GM12878 (cell line): ENCODE results near the gene PXMP4. TPM values are rescaled to one million over a fixed set of nuclear protein-coding genes. Genes with fewer than 3 reads are reported as not detected.

ENCODE experiments used
- ATAC-seq: fragments of 200-7000 bp; cut with Tn5 transposase; 3 replicates; pipeline ENCODE4 v1.9.1; 2020; ENCODE audit warnings: mild to moderate bottlenecking, moderate library complexity
- BruUV-seq: library from RNA; stranded (reverse); fragments of 400-500 nt; replicated peaks from 2 replicates; lab custom pipeline; 2021; lab: Mats Ljungman, UMichigan
- CTCF ChIA-PET: fragments of 300-600 bp; sonication (Branson Sonifier 250); formaldehyde crosslinking; extraction: SDS; loops from one replicate; lab custom pipeline; 2021; ENCODE audit warnings: inconsistent platforms; lab: Yijun Ruan, JAX
- POLR2A ChIA-PET: fragments of 350-600 bp; formaldehyde crosslinking; extraction: SDS; loops from one replicate; lab custom pipeline; 2021; ENCODE audit warnings: inconsistent platforms; lab: Charles Lee
- RAD21 ChIA-PET: fragments of 300-600 bp; sonication (Branson Sonifier 250); formaldehyde crosslinking; loops from one replicate; lab custom pipeline; 2023; ENCODE audit warnings: antibody characterized with exemption; ENCODE audit not compliant: unreplicated experiment; lab: Charles Lee
- SMC1A ChIA-PET: fragments of 300-600 bp; sonication (Branson Sonifier 250); formaldehyde crosslinking; loops from one replicate; lab custom pipeline; 2023; ENCODE audit not compliant: unreplicated experiment, uncharacterized antibody; lab: Charles Lee
- DNase-seq: peaks from one replicate; pipeline ENCODE4 v3.0.0-alpha.2; 2011; ENCODE audit warnings: low read depth, low spot score
- FAIRE-seq: peaks from 3 replicates; lab custom pipeline; 2011; peaks lifted over from hg19 to GRCh38; lab: Jason Lieb, UNC
- H2AFZ ChIP-seq: 2 replicates; pipeline ENCODE4 v1.6.0; 2011; ENCODE audit warnings: low read depth, low read length, control low read depth; ENCODE audit not compliant: control insufficient read depth
- H3K27ac ChIP-seq: 2 replicates; pipeline ENCODE4 v1.5.1; 2011; ENCODE audit warnings: control low read depth; ENCODE audit not compliant: control insufficient read depth, insufficient read depth
- H3K27me3 ChIP-seq, 2 experiments: replicated peaks in 1 of 2; 2 replicates each; pipeline versions ENCODE4 v1.6.0 to v1.6.1; 2011; ENCODE audit warnings: low read length in 1 of 2; ENCODE audit not compliant: control insufficient read depth in 2 of 2, insufficient read depth in 2 of 2
- H3K36me3 ChIP-seq, 2 experiments: 2 replicates each; pipeline ENCODE4 v1.5.1; 2011; ENCODE audit warnings: low read length in 1 of 2; ENCODE audit not compliant: control insufficient read depth in 2 of 2, insufficient read depth in 2 of 2
- H3K4me1 ChIP-seq: 2 replicates; pipeline ENCODE4 v1.6.1; 2011; ENCODE audit warnings: mild to moderate bottlenecking, low read length, moderate library complexity, mixed read lengths; ENCODE audit not compliant: control insufficient read depth, insufficient read depth
- H3K4me2 ChIP-seq: 2 replicates; pipeline ENCODE4 v1.6.0; 2011; ENCODE audit warnings: control low read depth; ENCODE audit not compliant: control insufficient read depth, insufficient read depth
- H3K4me3 ChIP-seq: fragments of 200-600 bp; sonication (generic); 2 replicates; pipeline ENCODE4 v1.5.1; 2016
- H3K79me2 ChIP-seq: 2 replicates; pipeline ENCODE4 v1.6.0; 2011; ENCODE audit warnings: low read length; ENCODE audit not compliant: control insufficient read depth, insufficient read depth
- H3K9ac ChIP-seq: 2 replicates; pipeline ENCODE4 v1.8.0; 2011; ENCODE audit warnings: low read length, control low read depth, mixed read lengths; ENCODE audit not compliant: control insufficient read depth, insufficient read depth
- H3K9me3 ChIP-seq: replicated peaks from 3 replicates; pipeline ENCODE4 v1.5.1; 2011; ENCODE audit warnings: mild to moderate bottlenecking, low read length; ENCODE audit not compliant: control insufficient read depth, insufficient read depth
- H4K20me1 ChIP-seq: 2 replicates; pipeline ENCODE4 v1.6.0; 2011; ENCODE audit not compliant: control insufficient read depth, insufficient read depth
- ASH2L ChIP-seq: fragments of 300-600, 200-600 bp; sonication (generic); IDR thresholded peaks from 2 replicates; pipeline ENCODE4 v1.6.1; 2017; ENCODE audit warnings: low read depth, mild to moderate bottlenecking, borderline replicate concordance
- CHD4 ChIP-seq: fragments of 200-600 bp; sonication (generic); IDR thresholded peaks from 2 replicates; pipeline ENCODE4 v1.6.1; 2016; ENCODE audit warnings: mild to moderate bottlenecking
- GABPA ChIP-seq: IDR thresholded peaks from 2 replicates; pipeline ENCODE4 v1.6.1; 2014; ENCODE audit warnings: antibody characterized with exemption, low read depth, mild to moderate bottlenecking, inconsistent platforms
- HCFC1 ChIP-seq: fragments of 150-350 bp; IDR thresholded peaks from 2 replicates; pipeline ENCODE4 v1.6.1; 2014; ENCODE audit warnings: low read length
- HDAC2 ChIP-seq: fragments of 200-600 bp; sonication (generic); IDR thresholded peaks from 2 replicates; pipeline ENCODE4 v1.6.1; 2017
- POLR2AphosphoS2 ChIP-seq: IDR thresholded peaks from 2 replicates; pipeline ENCODE4 v1.6.1; 2011; ENCODE audit warnings: low read depth, mild to moderate bottlenecking, low read length, improper control_type of control experiment, moderate library complexity
- POLR2AphosphoS5 ChIP-seq: IDR thresholded peaks from 2 replicates; pipeline ENCODE4 v1.6.1; 2011; ENCODE audit warnings: mild to moderate bottlenecking, low read length, inconsistent platforms
- RELA ChIP-seq: fragments of 450-650 bp; IDR thresholded peaks from 2 replicates; pipeline ENCODE4 v1.8.0; 2014; ENCODE audit warnings: borderline replicate concordance; ENCODE audit not compliant: partially characterized antibody
- REST ChIP-seq: IDR thresholded peaks from 2 replicates; pipeline ENCODE4 v1.6.1; 2012; ENCODE audit warnings: mild to moderate bottlenecking, low read depth, low read length
- SIX5 ChIP-seq: IDR thresholded peaks from 2 replicates; pipeline ENCODE4 v1.6.1; 2011; ENCODE audit warnings: mild to moderate bottlenecking, low read depth, low read length, moderate library complexity; ENCODE audit not compliant: severe bottlenecking
- SREBF2 ChIP-seq: IDR thresholded peaks from 2 replicates; pipeline ENCODE4 v1.6.1; 2012; ENCODE audit warnings: mild to moderate bottlenecking, low read length
- TCF3 ChIP-seq: IDR thresholded peaks from 2 replicates; pipeline ENCODE4 v1.6.1; 2012; ENCODE audit warnings: low read depth, mild to moderate bottlenecking, low read length, borderline replicate concordance; ENCODE audit not compliant: insufficient read depth
- USF2 ChIP-seq: IDR thresholded peaks from 2 replicates; pipeline ENCODE4 v1.6.1; 2011; ENCODE audit warnings: low read depth, low read length, improper control_type of control experiment, borderline replicate concordance
- ZBTB11 ChIP-seq: fragments of 450-650 bp; formaldehyde crosslinking; IDR thresholded peaks from 2 replicates; pipeline ENCODE4 v1.5.0; 2022; ENCODE audit warnings: mild to moderate bottlenecking, missing genetic modification characterization
- ZNF217 ChIP-seq: fragments of 450-650 bp; IDR thresholded peaks from 2 replicates; pipeline ENCODE4 v1.6.1; 2017; ENCODE audit warnings: antibody characterized with exemption, mild to moderate bottlenecking
- WGBS: methylation state at CpG from one replicate; pipeline ENCODE4 v1.1.6; 2016; ENCODE audit warnings: low lambda C conversion rate; ENCODE audit not compliant: insufficient replicate concordance, insufficient coverage; ENCODE audit errors: missing lambda C conversion rate; 5-methylcytosine and 5-hydroxymethylcytosine counted together
- in situ Hi-C: fragments of 300-500 bp; cut with MboI; formaldehyde crosslinking; loops from 9 replicates; pipeline ENCODE4 v1.14.3; 2018; ENCODE audit warnings: mixed read lengths
- intact Hi-C: fragments of 100-400 bp; cut with micrococcal nuclease; formaldehyde crosslinking; loops from one replicate; pipeline ENCODE4 v1.14.2; 2022; ENCODE audit not compliant: unreplicated experiment
- polyA plus RNA-seq, 11 experiments: library from polyadenylated mRNA; depleted of rRNA in 4 of 11; unstranded in 6 of 11; stranded (reverse) in 5 of 11; fragments of >200 nt; fragmentation: Nextera tagmentation in 4 of 11; fragmentation: Illumina TruSeq in 1 of 11; extraction: Ambion mirVana in 4 of 11; extraction: Trizol in 1 of 11; gene quantifications; 1 replicate in 1 of 11; 2 replicates in 10 of 11; pipeline versions ENCODE4 v1.2.1 to v1.2.3, GENCODE V29; 2011 to 2016; ENCODE audit warnings: inconsistent platforms in 2 of 11, missing spikeins in 2 of 11, low read depth in 1 of 11
- total RNA-seq, 4 experiments: library from RNA; depleted of rRNA in 3 of 4; stranded (reverse); fragments of >200 nt in 3 of 4; fragmentation: Illumina TruSeq in 1 of 4; extraction: Trizol in 1 of 4; gene quantifications; 2 replicates each; pipeline versions ENCODE4 v1.2.1 to v1.2.3, GENCODE V29; 2013 to 2021

Gene PXMP4
- total and polyA plus RNA-seq, 10 of the 15 experiments (the other 5 are each of a cell fraction or from before 2014, with no cell fraction given): 3.6 to 19.2 (median 8.6) TPM

- no peak for TF ChIP-seq TCF3
- TF ChIP-seq USF2: no peak
- no peak for TF ChIP-seq RELA
- no peak for TF ChIP-seq GABPA
- TF ChIP-seq REST: no peak
Observed at GRCh38 chr20:33693741-33694638, 26.1 kb downstream of the PXMP4 start (continued).

- BruUV-seq: no TSS peak
- 63% methylated on average over 5 of the region's 5 CpGs for WGBS
- H4K20me1 ChIP-seq: no peaks in the 10 kb centered on the region
- no peak overlapping the region for H3K4me2 ChIP-seq
- intact Hi-C loops: no loop called here
- H3K36me3 ChIP-seq: no peaks in the 10 kb centered on the region
- DNase-seq (no peak), FAIRE-seq (no peak), ATAC-seq (no peak)
- no peak overlapping the region for H3K9ac ChIP-seq
- CTCF ChIA-PET: interaction anchor here (0.6 kb wide), 1 partner anchor 11 kb away, joined by 4 read pairs; no protein-coding TSS in a partner anchor
- H3K79me2 ChIP-seq: no peaks in the 10 kb centered on the region
- POLR2A ChIA-PET: no interaction called here
- H3K9me3 ChIP-seq: no peaks in the 10 kb centered on the region
- no peak overlapping the region for H3K4me3 ChIP-seq
- H3K27ac ChIP-seq: no peak overlapping the region
- H2AFZ ChIP-seq: no peak overlapping the region
- peaks cover 2% of the 10 kb centered on the region for H3K4me1 ChIP-seq
- no peaks in the 10 kb centered on the region for H3K27me3 ChIP-seq
- RAD21 ChIA-PET: no interaction called here
- in situ Hi-C loops: no loop called here
- SMC1A ChIA-PET: interaction anchor here (1.1 kb wide), 1 partner anchor 10 kb away, joined by 3 read pairs; no protein-coding TSS in a partner anchor
- no peak for TF ChIP-seq ZNF217
- TF ChIP-seq CHD4: no peak
- no peak for TF ChIP-seq POLR2AphosphoS5
- no peak for TF ChIP-seq HCFC1
- no peak for TF ChIP-seq POLR2AphosphoS2
- no peak for TF ChIP-seq ZBTB11 (CRISPR knock-in tag)
- no peak for TF ChIP-seq HDAC2
- TF ChIP-seq SREBF2: no peak
- no peak for TF ChIP-seq ASH2L
- TF ChIP-seq SIX5: no peak
Observed at GRCh38 chr20:33693289-33693688, 26.8 kb downstream of the PXMP4 start.
